NT2/D1 (cell line): ENCODE measurements around the gene ARHGAP12.

Experiments used
- SUZ12 ChIP-seq: IDR thresholded peaks from 2 replicates; pipeline ENCODE4 v1.6.1; 2011; ENCODE audit not compliant: insufficient read length, insufficient read depth; ENCODE audit errors: extremely low read depth
- YY1 ChIP-seq: IDR thresholded peaks from 2 replicates; pipeline ENCODE4 v1.6.1; 2011; ENCODE audit not compliant: insufficient read length, insufficient read depth
- ZNF274 ChIP-seq: IDR thresholded peaks from 2 replicates; pipeline ENCODE4 v1.6.1; 2011; ENCODE audit warnings: mild to moderate bottlenecking, low read depth, low read length

DNA sequence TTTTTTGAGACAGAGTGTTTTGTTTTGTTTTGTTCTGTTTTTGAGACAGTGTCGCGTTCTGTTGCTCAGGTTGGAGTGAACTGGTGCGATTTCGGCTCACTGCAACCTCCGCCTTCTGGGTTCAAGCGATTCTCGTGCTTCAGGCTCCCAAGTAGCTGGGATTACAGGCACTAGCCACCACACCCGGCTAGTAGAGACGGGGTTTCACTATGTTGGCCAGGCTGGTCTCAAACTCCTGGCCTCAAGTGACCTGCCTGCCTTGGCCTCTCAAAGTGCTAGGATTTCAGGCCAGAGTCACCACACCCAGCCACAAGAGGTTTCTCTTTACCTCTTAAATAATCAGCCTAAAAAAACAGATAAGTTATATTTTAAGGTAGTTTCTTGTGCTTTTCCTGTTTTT, 8.7 kb upstream of the ARHGAP12 start:
- TF ChIP-seq ZNF274 (no peak), YY1 (no peak), SUZ12 (no peak)
